Measurements from ENCODE around the gene TTI1. TPM values are rescaled to one million over a fixed set of nuclear protein-coding genes. Genes with fewer than 3 reads are reported as not detected.
"Not testable (repeated sequence)": the region's sequence is repeated elsewhere in the genome, so short reads cannot be mapped to it uniquely, and the experiment has no call there.

The TTI1 gene
- total RNA-seq, 2 experiments from 2014 or later, result 10.6 to 11.4 TPM

DNA sequence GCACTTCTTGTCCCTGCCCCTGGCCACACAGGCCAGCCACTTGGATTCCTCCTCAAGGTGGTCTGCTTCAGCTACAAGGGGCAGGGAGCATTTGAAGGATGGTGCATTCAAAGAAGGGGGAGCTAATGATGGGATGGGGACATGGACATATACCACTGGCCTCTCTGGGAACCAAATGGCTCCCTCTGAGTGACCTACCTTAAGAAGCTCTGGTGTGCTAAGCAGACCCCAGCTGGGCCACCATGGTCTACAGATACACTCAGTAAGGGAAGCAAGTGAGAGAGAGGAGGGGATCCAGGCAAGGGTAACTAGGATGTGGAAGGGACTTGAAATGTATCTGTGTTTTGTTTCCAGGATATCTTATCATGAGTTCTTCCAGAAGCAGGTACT, 62.4 kb downstream of the TTI1 start:
- peaks cover 42% of the 10 kb centered on the region for H3K36me3 Mint-ChIP-seq (ENCODE audit: low read depth)
- Histone ChIP-seq H3K4me3 (ENCODE audit: low read length) (no peak overlapping the region), H3K27me3 (ENCODE audit: control insufficient read depth in 1 of 2, insufficient read depth in 2 of 2, low read length in 2 of 2) (no peaks in the 10 kb centered on the region), H3K36me3 (ENCODE audit: insufficient read depth, low read length) (no peaks in the 10 kb centered on the region), H3K4me1 (ENCODE audit: insufficient read depth, low read length) (no peaks in the 10 kb centered on the region), H3K27ac (ENCODE audit: low read depth in 1 of 2, low read length in 2 of 2) (no peak overlapping the region), H3K9me3 (ENCODE audit: control insufficient read depth in 1 of 2, insufficient read depth in 1 of 2, low read length in 2 of 2) (peaks cover 15 to 18% of the 10 kb centered on the region in 2 experiments)
- no peak overlapping the region for H3K27ac Mint-ChIP-seq
- ChIA-PET POLR2A (no interaction called here), CTCF (no interaction called here)
- TF ChIP-seq, protein P1, sequence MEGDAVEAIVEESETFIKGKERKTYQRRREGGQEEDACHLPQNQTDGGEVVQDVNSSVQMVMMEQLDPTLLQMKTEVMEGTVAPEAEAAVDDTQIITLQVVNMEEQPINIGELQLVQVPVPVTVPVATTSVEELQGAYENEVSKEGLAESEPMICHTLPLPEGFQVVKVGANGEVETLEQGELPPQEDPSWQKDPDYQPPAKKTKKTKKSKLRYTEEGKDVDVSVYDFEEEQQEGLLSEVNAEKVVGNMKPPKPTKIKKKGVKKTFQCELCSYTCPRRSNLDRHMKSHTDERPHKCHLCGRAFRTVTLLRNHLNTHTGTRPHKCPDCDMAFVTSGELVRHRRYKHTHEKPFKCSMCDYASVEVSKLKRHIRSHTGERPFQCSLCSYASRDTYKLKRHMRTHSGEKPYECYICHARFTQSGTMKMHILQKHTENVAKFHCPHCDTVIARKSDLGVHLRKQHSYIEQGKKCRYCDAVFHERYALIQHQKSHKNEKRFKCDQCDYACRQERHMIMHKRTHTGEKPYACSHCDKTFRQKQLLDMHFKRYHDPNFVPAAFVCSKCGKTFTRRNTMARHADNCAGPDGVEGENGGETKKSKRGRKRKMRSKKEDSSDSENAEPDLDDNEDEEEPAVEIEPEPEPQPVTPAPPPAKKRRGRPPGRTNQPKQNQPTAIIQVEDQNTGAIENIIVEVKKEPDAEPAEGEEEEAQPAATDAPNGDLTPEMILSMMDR (IDR thresholded peaks at IDR 0.05), result no peak
- intact Hi-C loops (cut with DNase I, micrococcal nuclease), result no loop called here
- no peaks in the 10 kb centered on the region for H3K27me3 Mint-ChIP-seq
- no peak for DNase-seq
- ATAC-seq (ENCODE audit: poor library complexity), result no peak
- peaks cover 13% of the 10 kb centered on the region for H3K9me3 Mint-ChIP-seq
- no peaks in the 10 kb centered on the region for H3K4me1 Mint-ChIP-seq (ENCODE audit: low read depth)
- H3K4me3 Mint-ChIP-seq, result no peak overlapping the region

DNA sequence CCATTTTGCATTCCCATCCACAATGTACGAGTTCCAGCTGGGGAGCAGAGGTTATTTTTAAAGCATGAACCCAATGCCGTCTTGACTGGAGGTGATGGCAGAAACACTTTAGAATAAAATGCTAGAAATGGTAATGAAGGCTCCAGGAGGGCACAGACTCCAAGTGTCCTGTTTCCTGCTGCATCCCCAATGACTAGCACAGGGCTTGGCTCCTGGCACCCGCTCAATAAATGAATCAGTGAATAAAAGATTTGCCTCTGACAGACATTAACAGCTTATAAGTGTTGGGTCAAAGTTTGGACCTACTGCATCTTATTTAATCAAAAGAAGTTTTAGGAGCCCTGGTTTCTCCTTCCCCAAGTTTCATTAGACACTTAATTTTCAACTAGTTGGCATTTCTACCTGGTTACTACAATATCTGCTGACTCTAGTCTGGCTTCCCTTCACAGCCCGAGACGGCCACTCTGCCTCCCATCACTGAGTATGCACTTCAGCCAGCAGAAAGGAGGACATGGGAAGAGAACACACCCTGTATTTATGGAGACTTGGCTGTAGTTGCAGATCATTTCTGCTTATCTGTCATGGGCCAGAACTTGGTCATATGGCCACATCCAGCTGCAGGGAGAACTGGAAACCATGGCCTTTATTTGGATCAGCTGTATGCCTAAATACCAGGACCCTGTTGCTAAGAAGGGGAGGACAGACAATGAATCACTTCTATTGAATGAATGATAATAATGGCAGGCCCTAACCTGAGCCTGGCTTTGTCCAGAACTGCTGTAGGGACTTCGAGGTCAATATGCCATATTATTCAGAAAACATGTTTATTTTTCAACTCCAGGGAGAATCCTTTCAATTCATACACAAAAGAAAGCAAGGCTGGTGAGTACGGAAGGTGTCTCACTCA, 63.1 kb downstream of the TTI1 start:
- Mint-ChIP-seq H3K4me3 (no peak overlapping the region), H3K9me3 (peaks cover 14% of the 10 kb centered on the region), H3K27me3 (no peaks in the 10 kb centered on the region), H3K36me3 (ENCODE audit: low read depth) (peaks cover 42% of the 10 kb centered on the region), H3K4me1 (ENCODE audit: low read depth) (no peaks in the 10 kb centered on the region), H3K27ac (no peak overlapping the region)
- TF ChIP-seq, protein P1 (IDR thresholded peaks at IDR 0.05), result no peak
- ATAC-seq (ENCODE audit: poor library complexity) (no peak), DNase-seq (no peak)
- intact Hi-C loops (cut with DNase I, micrococcal nuclease), result no loop called here
- H3K4me3 ChIP-seq (ENCODE audit: low read length), result no peak overlapping the region
- ChIA-PET POLR2A (no interaction called here), CTCF (no interaction called here)
- no peak overlapping the region for H3K27ac ChIP-seq (ENCODE audit: low read depth in 1 of 2, low read length in 2 of 2)
- no peaks in the 10 kb centered on the region for H3K36me3 ChIP-seq (ENCODE audit: insufficient read depth, low read length)
- H3K4me1 ChIP-seq (ENCODE audit: insufficient read depth, low read length), result no peaks in the 10 kb centered on the region
- H3K27me3 ChIP-seq (ENCODE audit: control insufficient read depth in 1 of 2, insufficient read depth in 2 of 2, low read length in 2 of 2), result no peaks in the 10 kb centered on the region
- H3K9me3 ChIP-seq (ENCODE audit: control insufficient read depth in 1 of 2, insufficient read depth in 1 of 2, low read length in 2 of 2), result peaks cover 15 to 23% of the 10 kb centered on the region in 2 experiments

DNA sequence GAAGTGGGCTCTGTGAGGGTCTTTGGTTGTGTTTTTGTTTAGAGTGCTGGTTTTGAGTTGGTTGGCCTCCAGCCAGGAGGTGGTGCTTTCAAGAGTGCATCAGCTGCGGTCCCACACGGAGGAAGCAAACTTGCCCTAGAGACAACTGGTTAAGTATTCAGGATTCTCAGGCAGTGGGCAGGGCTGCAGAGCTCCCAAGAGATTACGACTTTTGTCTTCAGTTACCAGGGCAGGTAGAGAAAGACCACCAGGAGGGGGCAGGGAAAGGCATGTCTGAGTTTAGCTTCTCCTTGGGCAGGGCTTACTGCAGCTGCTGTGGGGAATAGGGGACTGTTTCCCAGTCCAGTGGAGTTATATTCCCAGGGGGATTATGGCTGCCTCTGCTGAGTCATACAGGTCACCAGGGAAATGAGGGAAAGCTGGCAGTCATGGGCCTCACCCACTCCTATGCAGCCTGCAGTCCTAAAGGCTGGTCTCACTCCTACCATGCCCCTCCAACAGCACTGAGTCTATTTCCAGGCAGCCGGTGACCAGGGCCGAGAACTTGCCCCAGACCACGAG, 64.3 kb downstream of the TTI1 start:
- H3K9me3 Mint-ChIP-seq, result peaks cover 23% of the 10 kb centered on the region
- H3K4me3 Mint-ChIP-seq, result no peak overlapping the region
- H3K36me3 Mint-ChIP-seq (ENCODE audit: low read depth), result peaks cover 38% of the 10 kb centered on the region
- no peaks in the 10 kb centered on the region for H3K4me1 Mint-ChIP-seq (ENCODE audit: low read depth)
- Histone ChIP-seq H3K9me3 (ENCODE audit: control insufficient read depth in 1 of 2, insufficient read depth in 1 of 2, low read length in 2 of 2) (peaks cover 15 to 23% of the 10 kb centered on the region in 2 experiments), H3K27ac (ENCODE audit: low read depth in 1 of 2, low read length in 2 of 2) (no peak overlapping the region), H3K4me1 (ENCODE audit: insufficient read depth, low read length) (no peaks in the 10 kb centered on the region), H3K27me3 (ENCODE audit: control insufficient read depth in 1 of 2, insufficient read depth in 2 of 2, low read length in 2 of 2) (no peaks in the 10 kb centered on the region), H3K36me3 (ENCODE audit: insufficient read depth, low read length) (no peaks in the 10 kb centered on the region), H3K4me3 (ENCODE audit: low read length) (no peak overlapping the region)
- ChIA-PET CTCF (no interaction called here), POLR2A (no interaction called here)
- no peaks in the 10 kb centered on the region for H3K27me3 Mint-ChIP-seq
- H3K27ac Mint-ChIP-seq, result no peak overlapping the region
- intact Hi-C loops (cut with DNase I, micrococcal nuclease), result no loop called here
- DNase-seq (no peak), ATAC-seq (ENCODE audit: poor library complexity) (no peak)
- TF ChIP-seq, protein P1 (IDR thresholded peaks at IDR 0.05), result no peak

DNA sequence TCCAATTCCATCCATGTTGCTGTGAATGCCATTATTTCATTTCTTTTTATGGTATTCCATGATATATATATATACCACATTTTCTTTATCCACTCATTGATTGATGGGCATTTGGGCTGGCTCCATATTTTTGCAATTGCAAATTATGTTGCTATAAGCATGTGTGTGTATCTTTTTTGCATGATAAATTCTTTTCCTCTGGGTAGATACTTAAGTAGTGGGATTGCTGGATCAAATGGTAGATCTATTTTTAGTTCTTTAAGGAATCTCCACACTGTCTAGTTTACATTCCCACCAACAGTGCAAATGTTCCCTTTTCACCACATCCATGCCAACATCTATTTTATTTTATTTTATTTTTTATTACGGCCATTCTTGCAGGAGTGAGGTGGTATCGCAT, 69.8 kb downstream of the TTI1 start:
- H3K4me3 ChIP-seq (ENCODE audit: low read length); H3K27ac Mint-ChIP-seq; POLR2A ChIA-PET; H3K36me3 ChIP-seq (ENCODE audit: insufficient read depth, low read length); intact Hi-C loops (cut with DNase I, micrococcal nuclease); DNase-seq; H3K4me1 Mint-ChIP-seq (ENCODE audit: low read depth); H3K4me1 ChIP-seq (ENCODE audit: insufficient read depth, low read length); ATAC-seq (ENCODE audit: poor library complexity); CTCF ChIA-PET; H3K27me3 Mint-ChIP-seq; H3K27me3 ChIP-seq (ENCODE audit: control insufficient read depth in 1 of 2, insufficient read depth in 2 of 2, low read length in 2 of 2); H3K4me3 Mint-ChIP-seq; H3K27ac ChIP-seq (ENCODE audit: low read depth in 1 of 2, low read length in 2 of 2): not testable (repeated sequence)
- peaks cover 8 to 14% of the 10 kb centered on the region in 2 experiments for H3K9me3 ChIP-seq (ENCODE audit: control insufficient read depth in 1 of 2, insufficient read depth in 1 of 2, low read length in 2 of 2)
- peaks cover 16% of the 10 kb centered on the region for H3K36me3 Mint-ChIP-seq (ENCODE audit: low read depth)
- H3K9me3 Mint-ChIP-seq, result peaks cover 23% of the 10 kb centered on the region
